IMR-90 (cell line): ENCODE measurements around the gene ARHGAP24. TPM values are rescaled to one million over a fixed set of nuclear protein-coding genes. Genes with fewer than 3 reads are reported as not detected.

Experiments used
- ATAC-seq: fragments of 200-7000 bp; cut with Tn5 transposase; 2 replicates; pipeline ENCODE4 v1.9.1; 2020; ENCODE audit warnings: low read depth, mild to moderate bottlenecking, moderate library complexity
- BruUV-seq: library from RNA; stranded (reverse); fragments of 400-500 nt; replicated peaks from 2 replicates; lab custom pipeline; 2021; lab: Mats Ljungman, UMichigan
- CTCF ChIA-PET: fragments of 300-600 bp; formaldehyde crosslinking; extraction: SDS; loops from one replicate; lab custom pipeline; 2021; ENCODE audit warnings: antibody characterized with exemption; lab: Yijun Ruan, JAX
- POLR2A ChIA-PET: fragments of 300-600 bp; sonication (Branson Sonifier 250); formaldehyde crosslinking; loops from one replicate; lab custom pipeline; 2022; ENCODE audit warnings: antibody characterized with exemption; ENCODE audit not compliant: unreplicated experiment; lab: Charles Lee
- DNase-seq: peaks from one replicate; pipeline ENCODE4 v3.0.0; 2013
- H2AFZ ChIP-seq: replicated peaks from 2 replicates; pipeline ENCODE3; 2013; ENCODE audit warnings: low read length, mild to moderate bottlenecking; ENCODE audit not compliant: poor library complexity
- H2AK5ac ChIP-seq: 2 replicates; pipeline ENCODE4 v1.6.1; 2013; ENCODE audit warnings: low read depth, low read length, inconsistent platforms
- H2AK9ac ChIP-seq: replicated peaks from 2 replicates; pipeline ENCODE3; 2013; ENCODE audit warnings: mild to moderate bottlenecking, low read depth, low read length, moderate library complexity; ENCODE audit not compliant: poor library complexity
- H2BK120ac ChIP-seq: 2 replicates; pipeline ENCODE4 v1.6.1; 2013; ENCODE audit warnings: low read depth, low read length, inconsistent platforms
- H2BK15ac ChIP-seq: 3 replicates; pipeline ENCODE4 v1.6.1; 2013; ENCODE audit warnings: low read depth, low read length, inconsistent platforms
- H2BK20ac ChIP-seq: 2 replicates; pipeline ENCODE4 v1.6.1; 2013; ENCODE audit warnings: low read depth, mild to moderate bottlenecking, inconsistent platforms, low read length, moderate library complexity
- H2BK5ac ChIP-seq: 2 replicates; pipeline ENCODE4 v1.6.1; 2013; ENCODE audit warnings: mild to moderate bottlenecking, low read depth, low read length, inconsistent platforms; ENCODE audit not compliant: poor library complexity, severe bottlenecking
- H3K14ac ChIP-seq: replicated peaks from 2 replicates; pipeline ENCODE4 v1.6.1; 2013; ENCODE audit warnings: low read depth, low read length, inconsistent platforms
- H3K18ac ChIP-seq: 2 replicates; pipeline ENCODE4 v1.6.1; 2013; ENCODE audit warnings: low read depth, low read length, control low read depth
- H3K23ac ChIP-seq: 2 replicates; pipeline ENCODE4 v1.6.1; 2013; ENCODE audit warnings: low read depth, low read length, inconsistent platforms
- H3K27ac ChIP-seq: 2 replicates; pipeline ENCODE4 v1.5.1; 2013; ENCODE audit warnings: mild to moderate bottlenecking, control low read depth, low read length; ENCODE audit not compliant: insufficient read depth
- H3K27me3 ChIP-seq: 2 replicates; pipeline ENCODE4 v1.6.1; 2013; ENCODE audit warnings: low read length; ENCODE audit not compliant: control insufficient read depth, insufficient read depth
- H3K36me3 ChIP-seq: 2 replicates; pipeline ENCODE4 v1.6.1; 2013; ENCODE audit warnings: low read length, mixed read lengths; ENCODE audit not compliant: control insufficient read depth, insufficient read depth
- H3K4ac ChIP-seq: 2 replicates; pipeline ENCODE4 v1.6.1; 2013; ENCODE audit warnings: low read depth, low read length, inconsistent platforms
- H3K4me1 ChIP-seq: 2 replicates; pipeline ENCODE4 v1.6.1; 2013; ENCODE audit warnings: low read length, mixed read lengths; ENCODE audit not compliant: control insufficient read depth, insufficient read depth
- H3K4me2 ChIP-seq: 2 replicates; pipeline ENCODE4 v1.6.1; 2013; ENCODE audit warnings: low read depth, mild to moderate bottlenecking, control low read depth, low read length, moderate library complexity
- H3K4me3 ChIP-seq: 2 replicates; pipeline ENCODE4 v1.5.1; 2013; ENCODE audit warnings: low read depth, mild to moderate bottlenecking, control low read depth, low read length, moderate library complexity; ENCODE audit not compliant: insufficient read depth
- H3K56ac ChIP-seq: 2 replicates; pipeline ENCODE4 v1.6.1; 2013; ENCODE audit warnings: low read length, inconsistent platforms; ENCODE audit not compliant: insufficient read depth; ENCODE audit errors: extremely low read depth
- H3K79me1 ChIP-seq, 2 experiments: 2 replicates each; pipeline ENCODE4 v1.6.1; 2013; ENCODE audit warnings: low read length in 2 of 2, inconsistent platforms in 1 of 2, low read depth in 1 of 2
- H3K9ac ChIP-seq: 2 replicates; pipeline ENCODE4 v1.6.1; 2013; ENCODE audit warnings: low read depth, low read length, control low read depth
- H3K9me1 ChIP-seq: 2 replicates; pipeline ENCODE4 v1.6.1; 2013; ENCODE audit warnings: low read length, inconsistent platforms; ENCODE audit not compliant: insufficient read depth
- H3K9me3 ChIP-seq: 2 replicates; pipeline ENCODE4 v1.6.1; 2013; ENCODE audit warnings: low read length; ENCODE audit not compliant: control insufficient read depth, insufficient read depth
- H4K20me1 ChIP-seq: 2 replicates; pipeline ENCODE4 v1.6.1; 2013; ENCODE audit warnings: low read length, inconsistent platforms; ENCODE audit not compliant: insufficient read depth
- H4K5ac ChIP-seq: 2 replicates; pipeline ENCODE4 v1.6.1; 2013; ENCODE audit warnings: mild to moderate bottlenecking, low read depth, low read length, control low read depth
- H4K8ac ChIP-seq, 2 experiments: 2 replicates each; pipeline ENCODE4 v1.6.1; 2013; ENCODE audit warnings: low read depth in 2 of 2, low read length in 2 of 2, control low read depth in 1 of 2, inconsistent platforms in 1 of 2
- H4K91ac ChIP-seq: 2 replicates; pipeline ENCODE4 v1.6.1; 2013; ENCODE audit warnings: low read depth, low read length, inconsistent platforms; ENCODE audit not compliant: insufficient read depth
- BHLHE40 ChIP-seq: fragments of 150-350 bp; IDR thresholded peaks from 2 replicates; pipeline ENCODE4 v1.6.1; 2016; ENCODE audit warnings: mild to moderate bottlenecking, low read depth, low read length
- CEBPB ChIP-seq: IDR thresholded peaks from 2 replicates; pipeline ENCODE4 v1.6.1; 2012; ENCODE audit warnings: low read depth, low read length, improper control_type of control experiment
- CHD1 ChIP-seq: IDR thresholded peaks from 2 replicates; pipeline ENCODE4 v1.6.1; 2012; ENCODE audit warnings: low read depth, low read length, improper control_type of control experiment
- ELK1 ChIP-seq: fragments of 150-350 bp; IDR thresholded peaks from 2 replicates; pipeline ENCODE4 v1.6.1; 2016; ENCODE audit warnings: low read depth, mild to moderate bottlenecking, low read length, moderate library complexity, borderline replicate concordance
- FOS ChIP-seq: fragments of 150-350 bp; IDR thresholded peaks from 2 replicates; pipeline ENCODE4 v1.6.1; 2016; ENCODE audit warnings: low read depth, low read length
- MAFK ChIP-seq: IDR thresholded peaks from 2 replicates; pipeline ENCODE4 v1.6.1; 2012; ENCODE audit warnings: low read depth, low read length, improper control_type of control experiment
- MAZ ChIP-seq: IDR thresholded peaks from 2 replicates; pipeline ENCODE4 v1.6.1; 2012; ENCODE audit warnings: low read depth, mild to moderate bottlenecking, low read length, improper control_type of control experiment, moderate library complexity, borderline replicate concordance
- MXI1 ChIP-seq: IDR thresholded peaks from 2 replicates; pipeline ENCODE4 v1.6.1; 2012; ENCODE audit warnings: low read depth, mild to moderate bottlenecking, low read length, moderate library complexity, borderline replicate concordance
- NFE2L2 ChIP-seq: fragments of 150-350 bp; IDR thresholded peaks from 2 replicates; pipeline ENCODE4 v1.6.1; 2016; ENCODE audit warnings: low read depth, mild to moderate bottlenecking, low read length
- POLR2A ChIP-seq: IDR thresholded peaks from 2 replicates; pipeline ENCODE4 v1.6.1; 2012; ENCODE audit warnings: mild to moderate bottlenecking, low read depth, low read length
- RAD21 ChIP-seq: IDR thresholded peaks from 2 replicates; pipeline ENCODE4 v1.6.1; 2012; ENCODE audit warnings: low read length, improper control_type of control experiment
- RCOR1 ChIP-seq: IDR thresholded peaks from 2 replicates; pipeline ENCODE4 v1.6.1; 2012; ENCODE audit warnings: mild to moderate bottlenecking, low read length, improper control_type of control experiment; ENCODE audit not compliant: insufficient replicate concordance
- RFX5 ChIP-seq: IDR thresholded peaks from 2 replicates; pipeline ENCODE4 v1.8.0; 2012; ENCODE audit warnings: low read depth, mild to moderate bottlenecking, low read length, moderate library complexity
- SMC3 ChIP-seq: fragments of 150-350 bp; IDR thresholded peaks from 2 replicates; pipeline ENCODE4 v1.6.1; 2016; ENCODE audit warnings: low read depth, mild to moderate bottlenecking, antibody characterized with exemption, low read length, moderate library complexity
- WGBS, 2 experiments: methylation state at CpG; one replicate each; pipeline versions ENCODE4 v1.1.5 to v1.1.7; 2013; ENCODE audit warnings: missing lambda C conversion rate in 2 of 2; ENCODE audit not compliant: insufficient read length in 1 of 2; ENCODE audit errors: extremely low coverage in 2 of 2; 5-methylcytosine and 5-hydroxymethylcytosine counted together
- dilution Hi-C: fragments of 300-500 bp; cut with HindIII; formaldehyde crosslinking; loops from one replicate; pipeline ENCODE4 v1.14.3; 2018; ENCODE audit warnings: low sequenced_read_pairs; ENCODE audit not compliant: unreplicated experiment
- in situ Hi-C: fragments of 300-500 bp; cut with MboI; formaldehyde crosslinking; loops from 3 replicates; pipeline ENCODE4 v1.14.3; 2019; ENCODE audit warnings: low sequenced_read_pairs, inconsistent platforms, mixed read lengths
- intact Hi-C: fragments of 100-400 bp; cut with micrococcal nuclease; formaldehyde crosslinking; loops from 2 replicates; pipeline ENCODE4 v1.10.0; 2022
- polyA plus RNA-seq, 3 experiments: library from polyadenylated mRNA; depleted of rRNA; stranded (reverse); fragments of >200 nt; gene quantifications; 2 replicates each; pipeline ENCODE4 v1.2.3, GENCODE V29; 2012; ENCODE audit warnings: low replicate concordance in 1 of 3
- total RNA-seq: library from RNA; depleted of rRNA; stranded (reverse); fragments of >200 nt; gene quantifications from 2 replicates; pipeline ENCODE4 v1.2.3, GENCODE V29; 2012
- TF ChIP-seq, protein P1 (sequence below): conservative IDR thresholded peaks from 2 replicates; pipeline ENCODE4 v1.5.1; 2012; ENCODE audit warnings: mild to moderate bottlenecking, low read depth, low read length, improper control_type of control experiment
- TF ChIP-seq, protein P2 (sequence below): fragments of 150-350 bp; IDR thresholded peaks from 2 replicates; pipeline ENCODE4 v1.6.1; 2017; ENCODE audit warnings: mild to moderate bottlenecking, antibody characterized with exemption, low read length, low read depth

Gene ARHGAP24
- total and polyA plus RNA-seq, 2 of the 4 experiments (the other 2 are of a cell fraction) = 11.9 to 24.0 TPM

DNA sequence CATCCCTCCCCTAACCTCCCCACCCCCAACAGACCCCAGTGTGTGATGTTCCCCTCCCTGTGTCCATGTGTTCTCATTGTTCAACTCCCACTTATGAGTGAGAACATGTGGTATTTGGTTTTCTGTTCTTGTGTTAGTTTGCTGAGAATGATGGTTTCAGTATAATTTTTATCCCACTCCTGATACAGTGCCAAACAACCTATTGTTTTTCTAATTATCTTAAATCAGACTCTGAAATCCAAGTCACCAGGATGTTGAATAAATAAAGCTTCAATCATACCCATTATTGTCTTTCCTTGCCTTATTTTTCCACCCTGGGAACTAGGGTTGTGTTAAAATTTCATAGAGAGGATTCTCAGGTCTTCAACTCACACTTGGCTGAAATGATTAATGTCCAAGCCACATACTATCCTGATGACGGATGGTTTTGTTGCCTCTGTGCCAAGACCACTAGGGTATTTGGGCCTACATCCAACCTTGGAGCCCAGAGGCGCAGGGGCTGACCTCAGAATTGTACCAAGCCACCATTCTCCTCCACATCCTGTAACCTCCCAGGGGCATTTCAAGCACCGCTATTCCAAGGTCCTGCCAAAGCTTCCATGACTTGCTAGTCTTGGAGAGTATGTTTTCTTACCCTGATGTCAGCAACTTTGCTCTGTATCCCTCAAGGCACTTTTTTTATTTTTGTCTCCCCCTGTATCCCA lies 332.4 kb downstream of the ARHGAP24 start:
- Histone ChIP-seq H3K27ac (no peak overlapping the region), H3K56ac (no peak overlapping the region), H3K4me3 (no peak overlapping the region), H3K36me3 (no peaks in the 10 kb centered on the region), H3K9me1 (no peaks in the 10 kb centered on the region), H4K20me1 (no peaks in the 10 kb centered on the region), H4K8ac (no peak overlapping the region), H3K23ac (no peak overlapping the region), H3K4me1 (no peaks in the 10 kb centered on the region), H3K14ac (no peak overlapping the region), H4K91ac (no peak overlapping the region), H2BK15ac (no peak overlapping the region), H3K9me3 (no peaks in the 10 kb centered on the region), H3K4me2 (no peak overlapping the region), H2BK5ac (no peak overlapping the region), H2AK9ac (no peak overlapping the region), H3K9ac (no peak overlapping the region), H3K18ac (no peak overlapping the region), H2BK20ac (no peak overlapping the region), H2AK5ac (no peak overlapping the region), H2AFZ (no peak overlapping the region), H3K79me1 (peaks cover 9 to 33% of the 10 kb centered on the region in 2 experiments), H4K5ac (no peak overlapping the region), H3K4ac (no peak overlapping the region), H3K27me3 (no peaks in the 10 kb centered on the region), H2BK120ac (no peak overlapping the region)
- TF ChIP-seq FOS (no peak), MAZ (no peak), CEBPB (no peak), RCOR1 (no peak), MAFK (no peak), CHD1 (no peak), MXI1 (no peak), RAD21 (no peak), SMC3 (no peak), POLR2A (no peak), RFX5 (no peak), NFE2L2 (no peak), BHLHE40 (no peak), ELK1 (no peak)
- TF ChIP-seq, protein P1, sequence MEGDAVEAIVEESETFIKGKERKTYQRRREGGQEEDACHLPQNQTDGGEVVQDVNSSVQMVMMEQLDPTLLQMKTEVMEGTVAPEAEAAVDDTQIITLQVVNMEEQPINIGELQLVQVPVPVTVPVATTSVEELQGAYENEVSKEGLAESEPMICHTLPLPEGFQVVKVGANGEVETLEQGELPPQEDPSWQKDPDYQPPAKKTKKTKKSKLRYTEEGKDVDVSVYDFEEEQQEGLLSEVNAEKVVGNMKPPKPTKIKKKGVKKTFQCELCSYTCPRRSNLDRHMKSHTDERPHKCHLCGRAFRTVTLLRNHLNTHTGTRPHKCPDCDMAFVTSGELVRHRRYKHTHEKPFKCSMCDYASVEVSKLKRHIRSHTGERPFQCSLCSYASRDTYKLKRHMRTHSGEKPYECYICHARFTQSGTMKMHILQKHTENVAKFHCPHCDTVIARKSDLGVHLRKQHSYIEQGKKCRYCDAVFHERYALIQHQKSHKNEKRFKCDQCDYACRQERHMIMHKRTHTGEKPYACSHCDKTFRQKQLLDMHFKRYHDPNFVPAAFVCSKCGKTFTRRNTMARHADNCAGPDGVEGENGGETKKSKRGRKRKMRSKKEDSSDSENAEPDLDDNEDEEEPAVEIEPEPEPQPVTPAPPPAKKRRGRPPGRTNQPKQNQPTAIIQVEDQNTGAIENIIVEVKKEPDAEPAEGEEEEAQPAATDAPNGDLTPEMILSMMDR = no peak
- TF ChIP-seq, protein P2, sequence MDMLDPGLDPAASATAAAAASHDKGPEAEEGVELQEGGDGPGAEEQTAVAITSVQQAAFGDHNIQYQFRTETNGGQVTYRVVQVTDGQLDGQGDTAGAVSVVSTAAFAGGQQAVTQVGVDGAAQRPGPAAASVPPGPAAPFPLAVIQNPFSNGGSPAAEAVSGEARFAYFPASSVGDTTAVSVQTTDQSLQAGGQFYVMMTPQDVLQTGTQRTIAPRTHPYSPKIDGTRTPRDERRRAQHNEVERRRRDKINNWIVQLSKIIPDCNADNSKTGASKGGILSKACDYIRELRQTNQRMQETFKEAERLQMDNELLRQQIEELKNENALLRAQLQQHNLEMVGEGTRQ = no peak
- POLR2A ChIA-PET = no interaction called here
- CTCF ChIA-PET = interaction anchor here (1.3 to 1.6 kb wide), 2 partner anchors 10 to 11 kb away, joined by 3 to 9 read pairs; no protein-coding TSS in a partner anchor
- DNase-seq (no peak), ATAC-seq (no peak)
- BruUV-seq = no TSS peak
- WGBS, 2 experiments = no CpG with 5 or more reads among the region's 3 CpGs
- dilution Hi-C loops (no loop called here), intact Hi-C loops (no loop called here), in situ Hi-C loops (no loop called here)
